ENCODE data around the gene PA2G4.

- TF ChIP-seq POLR2A (IDR thresholded peaks at IDR 0.05; ENCODE audit: low read depth, low read length) = no peak
- no peak for TF ChIP-seq POLR2AphosphoS5 (IDR thresholded peaks at IDR 0.05; ENCODE audit: low read depth, low read length)
- no peak for TF ChIP-seq PAX5 (IDR thresholded peaks at IDR 0.05; ENCODE audit: insufficient read depth, low read length, severe bottlenecking)
- TF ChIP-seq TAF1 (IDR thresholded peaks at IDR 0.05; ENCODE audit: low read depth, low read length) = no peak
- no peak for TF ChIP-seq POU2F2 (IDR thresholded peaks at IDR 0.05; ENCODE audit: low read depth, low read length)
Measured at GRCh38 chr12:56121204-56121870, 17.0 kb downstream of the PA2G4 start.
